Myocyte (in vitro differentiated cells): Measurements from ENCODE around the gene ALDH1B1. TPM values are rescaled to one million over a fixed set of nuclear protein-coding genes. Genes with fewer than 3 reads are reported as not detected.

Source experiments
- DNase-seq: peaks from one replicate; pipeline ENCODE4 v3.0.0-alpha.2; 2012; ENCODE audit warnings: low read depth
- total RNA-seq: library from RNA; depleted of rRNA; stranded (reverse); fragments of >200 nt; gene quantifications from 2 replicates; pipeline ENCODE4 v1.2.3, GENCODE V29; 2014

ALDH1B1 gene
- total RNA-seq, 1 donor from 2014 or later = 147 TPM

- DNase-seq = no peak
Observed at GRCh38 chr9:38413283-38413682, 20.8 kb downstream of the ALDH1B1 start.

DNA sequence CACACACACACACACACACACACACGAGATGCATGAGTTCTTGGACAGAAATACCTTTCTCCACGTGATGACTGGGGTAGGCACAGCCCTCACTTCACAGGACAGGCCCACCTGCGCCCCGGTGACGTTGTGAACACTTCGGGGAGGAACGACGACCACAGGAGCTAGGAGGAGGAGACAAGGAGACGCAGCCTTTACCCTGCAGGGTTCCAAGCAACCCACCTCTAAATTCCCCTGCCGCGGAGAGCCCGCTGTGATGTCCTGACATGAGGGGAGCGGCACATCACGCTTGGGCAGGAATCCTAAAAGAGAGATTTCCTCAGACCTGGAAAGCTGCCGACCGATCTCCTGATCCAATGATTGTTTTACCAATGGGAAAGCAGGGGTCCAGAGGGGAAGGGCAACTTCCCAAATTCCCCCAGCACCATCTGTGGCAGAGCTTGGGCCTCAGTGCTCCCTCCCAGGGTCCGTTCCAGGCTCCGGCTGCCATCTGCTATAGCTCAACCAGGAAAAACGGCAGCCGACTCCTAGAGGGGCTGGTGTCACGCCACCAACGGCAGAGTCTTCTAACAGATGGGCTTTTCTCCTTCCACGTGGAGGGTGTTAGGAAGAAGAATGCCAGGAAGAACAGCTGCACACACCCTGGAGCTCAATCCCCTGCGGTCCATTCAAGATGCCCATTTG is 21.7 kb downstream of the ALDH1B1 start:
- peak; percentile 89 for DNase-seq

DNA sequence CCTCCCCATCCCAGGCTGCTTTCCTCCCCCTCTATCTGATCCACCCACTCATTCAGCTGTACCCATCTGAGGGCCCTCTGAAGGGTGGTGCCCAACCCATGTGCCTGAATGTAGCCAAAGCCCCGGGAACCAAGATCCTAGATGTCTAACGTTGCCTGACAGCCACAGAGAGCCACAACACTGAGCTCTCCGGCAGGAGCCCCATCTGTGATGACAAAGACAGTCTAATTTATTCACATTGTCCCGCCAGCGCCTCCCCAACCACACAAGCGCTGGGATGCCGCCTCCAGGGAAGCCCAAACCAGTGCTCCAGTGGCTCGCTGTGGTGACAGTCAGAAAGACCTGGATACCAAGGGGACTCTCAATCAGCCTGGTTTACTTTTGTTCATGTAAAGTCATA is 23.4 kb downstream of the ALDH1B1 start:
- DNase-seq = peak; percentile 57

GRCh38 chr9:38416461-38416860 is 24.0 kb downstream of the ALDH1B1 start:
- DNase-seq = peak; percentile 78

DNA sequence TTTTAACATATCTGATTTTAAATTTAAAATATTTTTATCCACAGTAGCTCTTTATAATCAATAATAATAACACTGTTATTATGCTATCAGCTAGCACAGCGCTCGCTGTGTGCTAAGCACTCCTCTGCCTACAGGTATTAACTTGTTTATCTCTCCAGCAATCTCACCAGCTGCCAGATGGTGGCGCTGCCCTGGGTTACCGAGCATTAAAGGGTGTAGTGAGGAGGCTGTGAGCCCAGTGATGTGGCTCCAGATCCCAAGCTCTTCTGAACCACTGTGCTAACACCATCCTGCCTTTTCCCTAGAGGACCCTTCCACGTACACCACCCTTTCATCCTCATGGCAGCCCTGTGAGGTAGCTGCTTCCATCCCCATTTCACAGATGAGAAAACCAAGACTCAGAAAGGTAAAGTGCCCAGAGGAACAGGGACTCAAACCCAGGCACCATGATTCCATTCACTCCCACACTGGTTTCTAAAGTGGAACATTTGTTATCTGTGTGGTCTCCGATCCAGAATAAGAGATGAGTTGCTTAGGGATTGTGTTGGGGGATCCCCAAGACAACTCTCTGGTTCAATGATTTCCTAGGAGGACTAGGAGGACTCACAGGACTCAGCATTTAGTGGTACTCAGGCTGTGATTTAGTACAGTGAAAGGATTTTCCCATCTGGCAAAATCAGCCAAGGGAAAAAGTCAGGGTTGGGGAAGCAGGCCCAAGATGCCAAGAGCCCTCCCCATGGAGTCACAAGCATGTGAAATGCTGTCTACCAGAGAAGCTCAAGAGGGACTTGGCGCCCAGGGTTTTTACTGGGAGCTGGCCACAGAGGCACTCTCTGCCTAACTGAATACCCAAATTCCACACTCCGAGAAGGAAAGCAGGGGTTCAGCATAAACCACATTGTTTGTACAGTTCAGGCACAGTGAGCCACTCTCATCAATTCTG is 24.8 kb downstream of the ALDH1B1 start:
- no peak for DNase-seq

- DNase-seq = no peak
Observed at GRCh38 chr9:38418366-38418765, 25.9 kb downstream of the ALDH1B1 start.

GRCh38 chr9:38419181-38419580 is 26.7 kb downstream of the ALDH1B1 start:
- DNase-seq = no peak

DNA sequence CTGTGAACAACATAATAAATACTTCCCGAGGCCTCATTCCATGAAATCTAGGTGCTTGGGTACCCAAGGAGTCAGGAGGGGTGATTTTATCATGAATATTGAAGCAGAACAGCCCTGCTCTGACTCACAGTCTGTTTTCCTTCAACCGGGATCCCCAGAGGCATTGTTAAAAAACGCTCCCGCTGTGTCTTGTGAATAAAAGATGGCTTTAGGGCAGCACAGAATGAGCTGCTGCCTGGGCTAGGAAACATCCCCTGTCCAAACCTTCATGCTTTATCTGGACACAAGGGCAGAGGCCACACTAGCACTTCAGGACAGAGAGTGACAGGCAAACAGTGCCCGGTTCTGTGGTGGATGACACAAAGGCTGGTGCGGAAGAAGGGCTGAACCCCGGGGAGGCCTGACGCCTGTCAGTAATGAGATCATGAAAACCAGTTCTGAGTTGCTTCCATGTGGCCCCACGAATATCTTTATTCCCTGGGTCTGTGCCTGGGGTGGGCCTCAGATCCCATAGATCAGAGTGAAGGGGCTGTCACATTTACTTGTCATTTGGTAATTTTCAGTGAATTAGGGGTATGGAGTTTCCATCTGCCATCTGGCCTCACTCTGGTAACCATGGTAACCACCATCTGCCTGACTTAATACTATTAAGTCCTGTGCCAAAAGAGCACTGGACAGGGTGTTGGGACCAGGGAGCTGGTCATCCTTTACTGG is 29.2 kb downstream of the ALDH1B1 start:
- no peak for DNase-seq

DNA sequence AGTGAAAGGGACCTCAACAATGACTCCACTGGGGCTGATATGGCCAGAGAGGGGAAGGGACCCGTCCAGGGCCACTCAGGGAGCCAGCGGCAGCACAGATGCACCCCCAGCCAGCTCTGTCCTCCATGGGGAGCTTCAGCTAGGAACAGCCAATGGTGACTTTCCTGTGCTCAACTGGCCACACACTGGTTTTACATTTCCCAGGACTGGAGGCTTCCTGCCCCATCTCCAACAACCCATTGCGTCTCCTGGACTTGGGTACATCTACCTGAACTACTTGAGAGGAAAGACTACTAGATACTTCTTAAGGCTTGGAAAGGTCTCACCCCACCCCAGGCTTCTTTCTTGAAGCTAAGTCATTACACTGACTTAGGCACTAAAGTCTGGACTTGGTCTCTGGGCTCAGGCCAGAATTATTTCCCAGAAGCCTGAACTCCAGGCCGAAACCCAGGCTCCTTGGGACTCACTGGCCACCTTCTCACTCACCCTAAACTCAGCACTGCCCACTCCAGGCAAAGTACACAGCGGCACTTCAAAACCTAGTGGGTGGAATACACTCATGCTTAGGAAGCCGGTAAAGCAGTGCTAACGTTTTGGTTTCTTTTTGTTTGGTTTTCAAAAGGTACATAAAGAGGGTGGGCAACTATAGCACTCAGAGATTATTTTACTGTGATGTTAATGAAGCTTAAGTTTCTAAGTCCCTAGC is 30.2 kb downstream of the ALDH1B1 start:
- DNase-seq = no peak

DNA sequence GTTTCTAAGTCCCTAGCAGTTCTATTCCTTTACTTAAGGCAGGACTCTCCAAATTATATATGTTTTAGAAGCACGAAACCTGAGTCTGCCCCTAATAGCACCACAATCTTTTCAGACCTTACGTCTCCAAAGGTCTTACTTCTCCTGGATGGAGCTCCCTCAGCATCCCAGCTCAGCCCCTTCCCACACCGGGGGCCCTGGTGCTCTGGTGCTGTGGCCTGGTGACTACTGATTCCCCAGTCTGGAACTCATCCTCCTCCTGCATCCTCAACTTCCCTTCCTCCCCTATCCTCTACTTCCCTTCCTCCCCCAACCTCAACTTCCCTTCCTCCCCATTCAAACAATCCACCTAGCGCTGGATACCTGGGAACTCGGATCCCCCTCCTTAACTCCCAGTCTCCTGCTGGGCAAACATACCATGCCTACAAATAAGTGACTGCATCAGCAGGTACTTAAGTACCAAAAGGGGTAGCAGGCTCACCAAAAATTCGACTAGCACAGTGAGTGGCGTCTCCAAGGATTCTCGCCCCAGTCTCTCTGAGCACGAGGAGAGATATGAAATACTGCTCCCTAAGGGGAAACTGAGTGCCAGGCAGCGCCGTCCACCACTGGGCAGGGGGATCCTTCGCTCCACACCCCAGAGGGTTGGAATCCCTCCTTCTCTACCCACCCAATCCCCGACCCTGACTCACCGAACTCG is 30.9 kb downstream of the ALDH1B1 start:
- DNase-seq = no peak

GRCh38 chr9:38423973-38424843 is 31.7 kb downstream of the ALDH1B1 start, which contains the start of gene IGFBPL1:
Gene IGFBPL1 (minus strand): TSS chr9:38424454. CDS start chr9:38424424, 30 bp downstream.
- DNase-seq = no peak

DNA sequence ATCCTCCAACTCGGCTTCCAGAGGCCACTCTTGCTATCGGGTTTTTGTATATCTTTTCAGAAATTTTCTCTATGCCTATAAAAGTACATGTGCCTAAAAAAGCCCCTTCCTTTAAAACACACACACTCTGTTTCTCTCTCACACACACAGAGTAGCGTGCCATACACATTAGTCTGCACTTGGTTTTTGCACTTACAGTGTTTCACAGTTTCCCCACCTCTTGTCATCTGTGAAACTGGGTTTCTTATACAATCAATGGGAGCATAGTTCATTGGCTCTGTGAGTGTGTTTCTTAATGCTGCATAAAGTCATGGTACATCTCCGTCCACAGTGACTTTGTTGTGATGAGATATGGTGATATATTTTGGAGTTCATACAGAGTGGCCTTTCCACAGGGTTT is 32.4 kb downstream of the ALDH1B1 start:
- no peak for DNase-seq

- DNase-seq = no peak
Observed at GRCh38 chr9:38428062-38428461, 35.6 kb downstream of the ALDH1B1 start.

GRCh38 chr9:38431116-38431515 is 38.6 kb downstream of the ALDH1B1 start:
- DNase-seq = no peak

- DNase-seq = peak; percentile 57
Observed at GRCh38 chr9:38432922-38433510, 40.5 kb downstream of the ALDH1B1 start.

DNA sequence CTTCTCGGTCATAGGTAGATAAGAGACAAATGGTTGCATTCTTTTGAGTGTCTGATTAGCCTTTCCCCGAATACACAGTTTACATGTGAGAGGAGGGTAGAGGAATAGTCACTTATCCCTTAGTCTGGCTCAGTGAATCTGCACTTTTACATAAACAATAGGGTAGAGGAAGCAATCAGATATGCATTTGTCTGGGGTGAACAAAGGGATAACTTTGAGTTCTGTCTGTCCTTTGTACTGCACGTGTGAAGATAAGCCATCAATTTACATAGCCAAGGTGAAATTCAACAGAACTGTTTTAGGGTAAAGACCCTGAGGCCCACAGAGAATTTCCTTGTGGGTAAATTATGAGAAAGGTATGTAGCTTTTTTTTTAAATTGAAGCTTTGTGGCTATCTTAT is 41.9 kb downstream of the ALDH1B1 start:
- no peak for DNase-seq

GRCh38 chr9:38434853-38435252 is 42.4 kb downstream of the ALDH1B1 start:
- DNase-seq = no peak

DNA sequence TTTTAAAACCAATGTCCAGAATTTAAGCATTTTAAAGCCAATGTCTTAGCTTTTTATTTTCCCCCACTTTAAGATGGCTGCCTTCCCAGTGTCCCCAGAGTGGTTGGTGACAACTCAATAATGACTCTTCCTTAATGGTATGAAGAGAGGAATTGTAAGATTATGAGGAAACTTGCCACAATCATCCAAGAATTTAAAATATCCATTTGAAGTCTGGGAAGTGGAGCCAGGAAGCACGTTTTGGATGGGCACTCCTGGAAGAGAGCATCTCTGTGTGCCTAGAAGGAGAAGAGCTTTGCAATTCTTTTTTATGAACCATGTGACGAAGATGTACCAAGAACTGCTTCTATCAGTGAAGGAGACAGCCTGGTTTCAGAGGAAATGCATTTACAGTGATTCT is 43.0 kb downstream of the ALDH1B1 start:
- no peak for DNase-seq

DNA sequence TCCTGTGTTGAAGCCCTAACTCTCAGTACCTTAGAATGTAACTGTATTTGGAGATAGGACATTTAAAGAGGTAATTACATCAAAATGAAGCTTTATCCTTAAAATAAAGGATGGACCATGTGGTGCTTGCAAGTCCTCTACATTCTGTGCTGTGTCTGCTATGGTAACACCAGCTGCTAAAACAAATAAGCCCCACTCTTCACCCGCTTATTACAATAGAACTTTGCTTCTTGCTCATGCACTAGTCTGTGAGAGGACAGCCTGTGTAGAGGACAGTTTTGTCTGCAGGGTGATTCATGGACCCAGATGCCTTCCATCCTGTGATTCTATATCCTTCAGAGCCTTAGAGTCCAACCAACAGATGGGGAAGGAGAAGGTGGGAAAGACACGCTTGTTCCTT is 44.2 kb downstream of the ALDH1B1 start:
- DNase-seq = no peak
